ENCODE measurements around the gene GINS3.

DNA sequence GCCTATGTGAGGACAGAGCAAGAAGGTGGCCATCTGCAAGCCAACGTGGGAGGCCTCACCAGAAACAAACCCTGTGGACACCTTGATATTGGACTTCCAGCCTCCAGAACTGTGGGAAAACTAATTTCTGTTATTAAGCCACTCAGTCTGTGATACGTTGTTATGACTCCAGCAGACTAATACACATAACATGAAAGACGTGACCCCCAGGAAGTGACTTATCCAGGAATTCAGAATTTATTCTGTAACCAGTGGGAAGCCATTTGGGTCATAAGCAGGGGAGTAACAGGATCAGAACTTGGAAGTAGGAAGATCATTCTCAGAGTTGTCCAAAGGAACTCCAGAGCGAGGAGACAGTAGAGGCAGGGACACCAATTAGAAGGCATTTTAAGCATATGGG, 12.5 kb upstream of the GINS3 start:
- TF ChIP-seq POLR2AphosphoS5 (IDR thresholded peaks at IDR 0.05) (no peak), POLR2A (IDR thresholded peaks at IDR 0.05) (no peak)
- TF ChIP-seq, protein P1, sequence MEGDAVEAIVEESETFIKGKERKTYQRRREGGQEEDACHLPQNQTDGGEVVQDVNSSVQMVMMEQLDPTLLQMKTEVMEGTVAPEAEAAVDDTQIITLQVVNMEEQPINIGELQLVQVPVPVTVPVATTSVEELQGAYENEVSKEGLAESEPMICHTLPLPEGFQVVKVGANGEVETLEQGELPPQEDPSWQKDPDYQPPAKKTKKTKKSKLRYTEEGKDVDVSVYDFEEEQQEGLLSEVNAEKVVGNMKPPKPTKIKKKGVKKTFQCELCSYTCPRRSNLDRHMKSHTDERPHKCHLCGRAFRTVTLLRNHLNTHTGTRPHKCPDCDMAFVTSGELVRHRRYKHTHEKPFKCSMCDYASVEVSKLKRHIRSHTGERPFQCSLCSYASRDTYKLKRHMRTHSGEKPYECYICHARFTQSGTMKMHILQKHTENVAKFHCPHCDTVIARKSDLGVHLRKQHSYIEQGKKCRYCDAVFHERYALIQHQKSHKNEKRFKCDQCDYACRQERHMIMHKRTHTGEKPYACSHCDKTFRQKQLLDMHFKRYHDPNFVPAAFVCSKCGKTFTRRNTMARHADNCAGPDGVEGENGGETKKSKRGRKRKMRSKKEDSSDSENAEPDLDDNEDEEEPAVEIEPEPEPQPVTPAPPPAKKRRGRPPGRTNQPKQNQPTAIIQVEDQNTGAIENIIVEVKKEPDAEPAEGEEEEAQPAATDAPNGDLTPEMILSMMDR (IDR thresholded peaks at IDR 0.05), result no peak

All from upper lobe of left lung (tissue), 4 donors.